HG02981 (cell line): Measurements from ENCODE around the gene GPSM3.
"Not testable (repeated sequence)": the region's sequence is repeated elsewhere in the genome, so short reads cannot be mapped to it uniquely, and the experiment has no call there.

Experiments used
- ATAC-seq: cut with Tn5 transposase; IDR thresholded peaks from one replicate; pipeline ENCODE4 v1.9.1; 2021; ENCODE audit warnings: mild to moderate bottlenecking, moderate library complexity; ENCODE audit not compliant: unreplicated experiment

The GPSM3 gene

GRCh38 chr6:32152769-32153563 lies 39.5 kb downstream of the GPSM3 start:
- no peak for ATAC-seq

GRCh38 chr6:32151863-32152768 lies 40.3 kb downstream of the GPSM3 start, which contains the start of gene PRRT1:
Gene PRRT1, minus strand, starts transcription at chr6:32151939. Its CDS starts 112 bp downstream, at chr6:32151827.
- ATAC-seq = no peak

- ATAC-seq = no peak
Measured at GRCh38 chr6:32151181-32151862, 41.1 kb downstream of the GPSM3 start.

DNA sequence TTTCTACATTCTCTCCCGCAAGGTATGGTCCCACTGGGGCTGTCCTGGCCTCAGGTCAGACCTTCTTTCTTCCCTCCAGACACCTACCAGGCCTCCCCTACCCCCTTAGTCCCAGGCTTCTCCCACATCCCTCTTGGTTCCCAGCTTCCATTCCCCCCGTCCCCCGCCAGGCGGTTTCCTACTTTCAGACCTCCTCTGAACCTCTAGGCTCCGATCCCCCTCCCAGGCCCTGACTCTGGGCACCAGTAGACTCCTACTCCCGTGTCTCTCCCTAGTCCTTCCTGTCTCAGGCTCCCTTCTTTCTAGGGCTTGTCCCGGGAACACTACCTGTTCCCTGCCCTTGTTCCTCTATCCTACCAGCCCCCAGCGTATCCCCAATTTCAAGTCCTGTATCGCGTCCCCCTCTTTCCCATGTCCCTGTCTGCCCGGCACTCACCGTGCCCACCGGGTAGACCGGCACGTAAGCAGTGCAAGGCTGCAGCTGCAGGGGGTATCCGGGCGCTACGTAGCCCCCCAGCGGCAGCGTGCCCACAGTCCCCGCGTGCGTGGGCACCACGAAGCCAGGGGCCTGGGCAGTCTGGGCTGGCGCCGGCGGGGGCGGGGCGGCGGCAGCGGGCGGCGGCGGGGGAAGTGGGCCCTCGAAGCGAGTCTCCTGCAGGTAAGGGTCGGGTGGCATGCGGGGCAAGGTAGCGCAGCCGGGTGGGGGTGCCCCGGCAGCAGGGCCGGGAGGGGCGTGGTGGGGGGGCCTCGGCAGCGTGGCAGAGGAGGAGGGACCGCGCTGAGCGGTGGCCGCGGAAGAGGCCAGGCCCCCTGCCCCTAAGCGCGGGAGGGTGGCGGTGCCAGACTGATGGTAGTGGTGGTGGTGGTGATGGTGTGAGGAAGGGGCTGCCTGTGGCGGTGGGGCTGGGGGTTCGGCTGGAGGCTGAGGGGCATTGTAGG lies 42.2 kb downstream of the GPSM3 start:
- ATAC-seq = no peak

DNA sequence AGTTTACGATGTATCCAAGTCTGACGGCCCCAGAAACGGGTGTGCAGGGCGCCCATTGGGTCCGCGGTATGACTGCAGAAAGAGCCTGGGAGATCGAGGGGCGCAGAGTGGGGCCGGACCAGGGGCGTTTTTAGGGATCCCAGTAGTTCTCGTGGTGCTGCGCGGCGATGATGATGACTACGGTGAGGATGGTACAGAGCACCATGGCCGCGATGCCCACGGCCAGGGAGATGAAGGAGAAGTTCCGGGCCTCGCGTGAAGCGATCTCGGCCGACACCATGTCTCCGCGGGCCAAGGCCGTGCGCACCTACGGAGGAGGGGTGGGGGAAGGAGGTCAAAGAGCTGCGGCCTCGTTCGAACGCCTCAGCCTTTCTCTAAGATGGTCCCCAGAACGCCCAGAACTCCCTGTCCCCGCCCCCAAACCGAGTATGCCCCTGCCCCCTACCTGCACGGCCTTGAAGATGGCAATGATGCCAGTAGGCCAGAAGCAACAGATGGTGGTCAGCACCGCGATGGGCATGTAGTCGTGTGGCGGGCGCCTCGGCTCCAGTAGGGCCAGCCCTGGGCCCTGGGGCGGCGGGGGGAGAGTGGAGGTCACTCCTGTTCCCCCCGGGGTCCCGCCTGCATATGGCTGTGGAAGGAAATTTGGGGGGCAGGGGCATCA lies 43.2 kb downstream of the GPSM3 start:
- no peak for ATAC-seq

DNA sequence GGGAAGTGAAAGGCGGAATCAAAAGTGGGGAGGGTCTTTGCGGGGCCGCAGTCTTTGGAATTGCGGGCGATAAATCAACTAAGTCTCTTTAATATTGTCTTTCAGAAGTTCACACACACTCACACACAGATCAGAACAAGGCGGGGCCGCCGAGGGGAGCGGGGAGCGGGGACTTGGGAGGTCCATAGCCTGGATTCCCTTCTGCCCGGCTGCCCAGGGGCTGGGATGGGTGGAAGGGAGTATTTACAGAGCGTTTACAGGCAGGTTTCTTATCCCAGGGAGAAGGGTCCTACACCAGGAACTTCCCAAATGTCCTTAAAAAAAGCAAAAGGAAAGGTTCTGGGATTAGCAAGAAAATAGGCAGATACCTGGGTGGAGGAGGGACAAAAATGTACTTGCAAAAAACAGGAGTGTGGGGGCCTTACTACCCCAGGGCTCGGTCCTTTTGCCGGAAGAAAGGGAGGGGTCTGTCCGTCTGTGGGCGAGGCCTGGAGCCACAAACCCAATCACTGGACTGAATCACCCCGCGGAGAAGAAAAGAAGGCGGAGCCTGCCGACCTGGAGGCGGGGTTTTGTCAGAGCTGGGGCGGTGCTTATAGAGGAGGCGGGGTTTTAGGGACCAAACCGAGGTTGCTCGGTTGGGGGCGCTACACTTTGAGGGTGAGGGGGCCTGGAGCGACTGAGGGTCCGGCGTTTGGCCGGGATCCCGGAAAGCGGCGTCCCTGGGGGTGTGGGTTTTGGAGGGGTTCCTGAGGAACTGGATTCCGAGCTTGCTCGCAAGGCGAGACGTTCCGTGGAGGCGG lies 44.0 kb downstream of the GPSM3 start:
- ATAC-seq = no peak

- no peak for ATAC-seq
Measured at GRCh38 chr6:32147401-32148132, 44.9 kb downstream of the GPSM3 start.

- ATAC-seq = no peak
Measured at GRCh38 chr6:32146687-32147086, 45.8 kb downstream of the GPSM3 start.

- no peak for ATAC-seq
Measured at GRCh38 chr6:32146287-32146686, 46.2 kb downstream of the GPSM3 start.

DNA sequence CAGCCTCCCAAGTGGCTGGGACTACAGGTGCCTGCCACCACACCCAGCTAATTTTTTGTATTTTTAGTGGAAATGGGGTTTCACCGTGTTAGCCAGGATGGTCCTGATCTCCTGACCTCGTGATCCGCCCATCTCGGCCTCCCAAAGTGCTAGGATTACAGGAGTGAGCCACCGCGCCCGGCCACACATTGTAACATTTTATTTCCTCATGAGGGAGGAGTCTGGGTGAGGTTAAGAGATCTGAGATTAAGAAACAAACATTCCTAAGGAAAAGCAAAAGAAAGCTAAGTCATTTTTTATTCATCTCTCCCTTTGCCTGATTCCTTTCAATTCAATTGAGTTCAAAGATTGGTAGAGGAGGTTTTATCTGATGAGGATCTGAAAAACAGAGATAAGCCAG lies 48.2 kb downstream of the GPSM3 start:
- not testable (repeated sequence) for ATAC-seq
